Nucleus accumbens (tissue), 56 donors: Measurements from ENCODE around the gene RAD23B.
A peak's percentile ranks its signal among the peaks of the same experiment; 100 is the strongest.

Experiments used
- DNase-seq, 56 donors: peaks; one replicate each; lab custom pipeline; 2025; lab: John Stamatoyannopoulos, UW

RAD23B gene

GRCh38 chr9:107266624-107267368 lies 16.3 kb upstream of the RAD23B start:
- DNase-seq = no peak

- no peak for DNase-seq
Measured at GRCh38 chr9:107268560-107268959, 14.5 kb upstream of the RAD23B start.

- no peak for DNase-seq
Measured at GRCh38 chr9:107269254-107269653, 13.8 kb upstream of the RAD23B start.

GRCh38 chr9:107269681-107270080 lies 13.4 kb upstream of the RAD23B start:
- DNase-seq = no peak

DNA sequence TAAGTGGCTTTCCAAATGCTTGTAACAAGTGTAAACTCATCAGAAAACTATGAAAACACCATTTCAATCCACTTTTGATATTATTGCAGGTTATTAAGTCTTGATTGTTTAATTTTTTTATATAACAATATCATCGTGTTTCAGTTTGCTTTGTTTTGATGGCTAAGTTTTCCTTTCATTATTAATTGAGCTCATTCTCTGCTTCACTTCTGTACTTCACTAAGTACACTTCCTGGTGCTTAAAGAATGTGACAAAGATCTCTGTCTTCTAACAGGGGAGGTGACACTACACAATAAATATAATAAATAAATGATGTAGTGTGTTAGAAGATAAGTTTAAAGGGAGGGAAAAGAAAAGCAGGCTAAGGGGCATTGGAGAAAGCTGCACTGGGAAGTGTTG lies 13.0 kb upstream of the RAD23B start:
- DNase-seq = no peak

DNA sequence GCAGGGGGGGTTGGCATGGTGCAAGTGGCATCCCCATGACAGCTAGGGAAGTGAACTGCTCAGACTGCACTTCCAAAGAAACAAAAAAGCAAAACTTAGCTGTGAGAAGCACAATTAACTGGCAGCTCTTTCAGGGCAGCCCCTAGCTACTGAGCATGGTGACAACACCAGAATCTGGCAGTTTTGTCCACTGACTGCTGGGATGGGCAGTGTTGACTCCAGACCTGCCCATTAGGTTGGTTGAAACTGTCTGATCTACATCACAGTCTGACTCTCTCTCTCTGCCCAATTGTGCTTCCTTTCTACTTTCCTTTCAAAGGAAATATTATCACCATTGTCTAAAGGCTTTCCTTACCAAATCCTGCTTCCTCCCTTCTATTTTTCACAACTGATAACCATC lies 12.5 kb upstream of the RAD23B start:
- no peak for DNase-seq

DNA sequence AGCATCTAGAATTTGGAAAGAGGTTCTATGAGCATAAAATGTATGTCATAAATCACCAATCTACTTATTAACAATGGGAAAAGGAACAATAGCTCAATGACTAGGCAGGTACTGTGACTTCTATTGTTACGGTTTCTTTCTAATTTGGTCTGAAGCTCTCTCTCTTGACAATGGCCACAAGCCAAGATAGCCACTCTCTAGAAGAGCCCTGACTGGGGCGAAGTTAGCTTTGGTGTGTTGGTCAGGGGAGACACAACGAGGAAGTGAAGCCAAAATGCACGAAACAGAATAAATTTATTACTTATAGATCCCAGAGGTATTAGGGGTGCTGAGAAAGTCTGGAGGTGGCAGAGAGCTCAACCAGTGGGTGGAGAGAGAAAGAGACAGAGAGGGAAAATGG lies 9.4 kb upstream of the RAD23B start:
- no peak for DNase-seq

- no peak for DNase-seq
Measured at GRCh38 chr9:107274096-107274495, 9.0 kb upstream of the RAD23B start.

GRCh38 chr9:107274953-107275422 lies 8.1 kb upstream of the RAD23B start:
- peak in 3 of 56 donors; percentile 2 to 11 (median 4) for DNase-seq

DNA sequence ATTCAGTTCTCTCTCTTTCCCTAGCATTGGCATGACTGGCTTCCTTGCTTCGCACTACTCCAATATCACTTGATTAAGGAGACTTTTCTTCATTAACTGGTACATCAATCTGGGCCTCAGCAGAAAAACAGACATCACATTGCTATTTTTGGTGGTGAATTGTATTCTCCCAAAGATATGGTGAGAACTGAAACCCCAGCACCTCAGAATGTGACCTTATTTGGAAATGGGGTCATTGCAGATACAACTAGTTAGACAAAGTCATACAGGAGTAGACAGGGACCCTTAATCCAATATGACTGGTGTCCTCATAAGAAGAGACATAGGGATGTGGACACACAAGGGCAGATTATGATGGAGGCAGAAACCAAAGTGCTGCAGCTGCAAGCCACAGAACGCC lies 7.5 kb upstream of the RAD23B start:
- DNase-seq = no peak

DNA sequence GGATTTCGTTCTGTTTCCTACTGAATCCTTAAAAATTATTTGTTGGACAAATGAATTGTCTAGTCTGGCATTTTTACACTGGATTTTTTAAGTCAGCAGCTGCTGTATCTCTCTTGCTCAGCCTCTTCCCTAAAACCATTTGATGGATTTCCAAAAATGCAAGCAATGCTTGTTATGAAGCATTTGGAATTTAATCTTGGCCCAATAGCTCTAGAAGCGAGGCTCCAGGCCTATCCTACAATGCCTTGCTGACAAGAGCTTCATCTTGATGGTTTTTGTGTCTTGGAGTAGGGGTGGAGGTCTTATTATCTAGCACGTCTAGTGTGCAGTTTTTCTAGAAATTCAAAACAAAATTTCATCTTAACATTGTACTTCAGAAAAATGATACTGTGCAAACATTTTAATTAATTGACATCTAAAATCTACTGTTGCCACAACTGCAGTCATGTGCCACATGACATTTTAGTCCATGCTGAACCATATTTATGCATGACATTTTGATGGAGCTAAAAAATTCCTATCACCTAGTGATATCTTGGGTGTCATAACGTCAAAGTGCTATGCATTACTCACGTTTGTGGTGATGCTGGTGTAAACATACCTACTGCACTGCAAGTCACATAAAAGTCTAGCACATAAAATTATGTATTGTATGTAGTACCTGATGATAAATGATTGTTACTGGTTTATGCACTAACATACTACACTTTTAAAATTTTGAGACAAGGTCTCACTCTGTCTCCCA lies 5.9 kb upstream of the RAD23B start:
- no peak for DNase-seq

GRCh38 chr9:107277801-107278200 lies 5.3 kb upstream of the RAD23B start:
- no peak for DNase-seq

DNA sequence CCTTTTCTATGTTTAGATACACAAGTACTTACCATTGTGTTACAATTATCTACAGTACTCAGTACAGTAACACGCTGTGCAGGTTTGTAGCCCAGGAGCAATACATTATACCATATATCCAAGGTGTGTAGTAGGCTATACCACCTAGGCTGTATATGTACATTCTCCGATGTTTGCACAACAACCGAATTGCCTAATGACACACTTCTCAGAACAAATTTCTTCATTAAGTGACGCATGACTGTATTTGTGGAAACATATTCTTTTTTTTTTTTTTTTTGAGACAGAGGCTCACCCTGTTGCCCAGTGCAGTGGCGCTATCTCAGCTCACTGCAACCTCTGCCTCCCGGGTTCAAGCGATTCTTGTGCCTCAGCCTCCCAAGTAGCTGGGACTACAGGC lies 4.0 kb upstream of the RAD23B start:
- DNase-seq = no peak

DNA sequence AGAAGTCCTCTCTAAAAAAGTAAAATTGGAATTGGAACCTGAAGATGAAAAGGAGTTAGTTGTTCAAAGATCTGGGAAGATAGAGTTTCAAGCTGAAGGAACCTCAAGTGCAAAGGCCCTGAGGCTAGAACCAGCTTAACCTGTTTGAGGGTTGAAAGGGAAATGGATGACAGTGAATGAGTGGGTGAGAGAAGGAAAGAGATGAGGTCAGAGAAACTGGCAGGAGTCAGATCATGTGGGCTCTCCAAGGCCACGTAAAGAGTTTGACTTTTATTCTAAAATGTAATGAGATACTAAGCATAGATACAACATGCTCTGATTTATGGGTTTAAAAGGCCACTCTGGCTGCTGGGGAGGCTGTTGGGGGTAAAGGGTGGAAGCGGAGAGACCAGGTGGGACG lies 2.5 kb upstream of the RAD23B start:
- DNase-seq = no peak

DNA sequence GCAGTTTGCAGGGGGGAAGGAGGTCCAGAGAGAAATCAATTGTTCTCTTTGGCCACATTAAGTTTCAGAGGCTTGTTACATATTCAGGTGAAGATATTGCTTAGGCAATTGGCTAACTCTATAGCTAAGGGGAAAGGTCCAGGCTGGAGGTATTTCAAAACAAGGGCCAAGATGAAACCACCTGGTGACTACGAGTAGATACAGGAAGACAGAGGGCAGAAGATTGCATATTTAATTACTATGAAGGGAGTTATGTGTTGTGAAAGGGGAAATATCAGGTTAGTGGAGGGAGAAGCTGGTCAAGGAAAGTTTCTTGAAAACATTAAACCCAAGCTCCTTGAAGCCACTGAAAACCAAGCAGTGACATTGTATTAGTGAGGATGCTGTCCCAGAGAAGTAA lies 1.9 kb upstream of the RAD23B start:
- no peak for DNase-seq

GRCh38 chr9:107281922-107282667 lies 984 bp upstream of the RAD23B start:
- DNase-seq = peak in 7 of 56 donors; percentile 24 to 41 (median 32)

GRCh38 chr9:107283623-107284616 lies 841 bp downstream of the RAD23B start:
- DNase-seq = peak in 45 of 56 donors; percentile 1 to 67 (median 44)

DNA sequence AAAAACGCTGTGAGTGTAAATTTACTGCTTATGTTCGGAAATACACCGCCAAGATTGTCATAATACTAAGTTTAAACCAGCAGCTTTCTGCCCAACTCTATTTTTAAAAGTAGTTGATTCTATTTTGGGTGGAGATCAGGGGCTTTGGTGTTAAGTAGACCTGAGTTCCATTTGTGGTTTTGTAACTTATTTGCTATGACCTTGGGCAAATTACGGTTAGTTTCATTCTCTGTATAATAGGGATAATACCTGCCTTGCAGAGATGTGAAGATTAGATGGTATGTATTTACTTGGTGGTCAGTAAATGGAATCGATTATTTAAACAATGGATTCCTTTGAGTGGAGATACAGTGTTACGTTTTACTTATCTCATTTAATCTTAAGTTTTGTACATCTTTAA lies 1.6 kb downstream of the RAD23B start:
- no peak for DNase-seq

GRCh38 chr9:107285286-107285685 lies 2.2 kb downstream of the RAD23B start:
- DNase-seq = no peak

DNA sequence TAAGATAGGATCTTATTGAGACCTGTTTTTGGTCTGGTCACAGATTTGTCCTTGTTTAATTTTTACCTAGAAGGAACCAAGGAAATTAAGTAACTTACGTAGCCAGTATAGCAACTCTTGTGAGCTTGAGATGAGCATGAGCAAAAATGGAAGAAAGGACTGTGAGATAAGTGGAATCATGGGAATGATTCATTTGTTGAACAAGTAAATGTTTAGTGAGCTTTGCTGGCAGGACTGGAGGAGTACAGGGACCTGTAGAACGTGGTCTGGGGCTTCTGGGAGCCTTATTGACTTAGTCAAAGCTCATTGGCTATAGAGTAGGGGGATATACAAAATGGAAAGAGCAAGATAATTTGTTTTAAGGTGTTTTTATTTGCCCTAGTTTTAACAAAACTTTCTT lies 3.0 kb downstream of the RAD23B start:
- DNase-seq = no peak
